Measurements from ENCODE around the gene PPM1A.
"Not testable (repeated sequence)": the region's sequence is repeated elsewhere in the genome, so short reads cannot be mapped to it uniquely, and the experiment has no call there.

DNA sequence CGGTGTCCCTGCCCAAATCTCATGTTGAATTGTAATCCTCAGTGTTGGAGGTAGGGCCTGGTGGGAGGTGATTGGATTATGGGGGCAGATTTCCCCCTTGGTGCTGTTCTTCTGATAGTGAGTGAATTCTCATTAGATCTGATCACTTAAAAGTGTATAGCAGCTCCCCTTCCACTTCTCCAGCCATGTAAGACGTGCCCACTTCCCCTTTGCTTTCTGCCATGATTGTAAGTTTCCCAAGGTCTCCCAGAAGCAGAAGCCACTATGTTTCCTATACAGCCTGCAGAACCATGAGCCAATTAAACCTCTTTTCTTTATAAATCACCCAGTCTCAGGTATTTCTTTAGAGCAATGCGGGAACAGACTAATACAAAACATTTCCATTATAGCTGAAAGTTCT is 71.8 kb downstream of the PPM1A start:
- TF ChIP-seq EZH2phosphoT487 (IDR thresholded peaks at IDR 0.05; ENCODE audit: borderline replicate concordance); CTCF (conservative IDR thresholded peaks at IDR 0.05; ENCODE audit: low read length): not testable (repeated sequence)

All from Loucy (cell line).